GM23338 (cell line): Measurements from ENCODE around the gene LRRC4.

Experiments used
- CREB1 ChIP-seq: fragments of 250-450 bp; sonication (Bioruptor Pico); IDR thresholded peaks from 2 replicates; pipeline ENCODE4 v1.5.0; 2020; ENCODE audit warnings: low read depth, mild to moderate bottlenecking, moderate library complexity
- EZH2 ChIP-seq: fragments of 200-600 bp; sonication (generic); IDR thresholded peaks from one replicate; pipeline ENCODE4 v1.8.0; 2017; ENCODE audit warnings: antibody characterized with exemption, mild to moderate bottlenecking, low read depth; ENCODE audit not compliant: unreplicated experiment
- EZH2phosphoT487 ChIP-seq: fragments of 200-600 bp; sonication (generic); IDR thresholded peaks from one replicate; pipeline ENCODE4 v1.8.1; 2018; ENCODE audit warnings: antibody characterized with exemption; ENCODE audit not compliant: unreplicated experiment
- JUNB ChIP-seq: IDR thresholded peaks from one replicate; pipeline ENCODE4 v1.6.1; 2016; ENCODE audit warnings: antibody characterized with exemption; ENCODE audit not compliant: unreplicated experiment
- POLR2AphosphoS5 ChIP-seq: IDR thresholded peaks from 2 replicates; pipeline ENCODE4 v1.6.1; 2016; ENCODE audit warnings: antibody characterized with exemption, low read depth
- STAT1 ChIP-seq: IDR thresholded peaks from one replicate; pipeline ENCODE4 v1.6.1; 2016; ENCODE audit warnings: antibody characterized with exemption; ENCODE audit not compliant: unreplicated experiment
- ZNF331 ChIP-seq: fragments of 250-450 bp; sonication (Bioruptor Pico); IDR thresholded peaks from 2 replicates; pipeline ENCODE4 v1.5.0; 2020; ENCODE audit warnings: low read depth, mild to moderate bottlenecking, moderate library complexity
- TF ChIP-seq, protein P1 (sequence below): IDR thresholded peaks from one replicate; pipeline ENCODE4 v1.6.1; 2018; ENCODE audit warnings: antibody characterized with exemption; ENCODE audit not compliant: unreplicated experiment
- TF ChIP-seq, protein P2 (sequence below), 2 experiments: fragments of 200-600 bp in 1 of 2; sonication (generic) in 1 of 2; conservative IDR thresholded peaks; 2 replicates each; pipeline versions ENCODE4 v1.5.1 to v1.6.1; 2016 to 2017; ENCODE audit warnings: antibody characterized with exemption in 2 of 2, low read depth in 2 of 2, mild to moderate bottlenecking in 2 of 2, moderate library complexity in 1 of 2
- TF ChIP-seq, protein P3 (sequence below): IDR thresholded peaks from 2 replicates; pipeline ENCODE4 v1.6.1; 2016; ENCODE audit warnings: antibody characterized with exemption

DNA sequence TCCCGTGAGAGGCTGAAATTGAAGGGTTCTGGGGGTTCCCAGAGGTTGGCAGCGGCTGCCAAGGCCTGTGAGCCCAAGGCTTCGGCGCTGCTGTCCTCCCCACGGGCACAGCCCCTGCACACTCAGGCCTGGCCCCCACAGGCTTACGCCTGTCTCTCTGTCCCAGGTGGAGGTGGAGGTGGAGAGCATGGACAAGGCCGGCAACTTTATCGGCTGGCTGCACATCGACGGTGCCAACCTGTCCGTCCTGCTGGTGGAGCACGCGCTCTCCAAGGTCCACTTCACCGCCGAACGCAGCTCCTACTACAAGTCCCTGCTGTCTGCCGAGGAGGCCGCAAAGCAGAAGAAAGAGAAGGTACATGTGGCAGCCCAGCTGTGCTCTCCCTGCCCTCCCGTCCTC, 43.1 kb upstream of the LRRC4 start:
- TF ChIP-seq, protein P1, sequence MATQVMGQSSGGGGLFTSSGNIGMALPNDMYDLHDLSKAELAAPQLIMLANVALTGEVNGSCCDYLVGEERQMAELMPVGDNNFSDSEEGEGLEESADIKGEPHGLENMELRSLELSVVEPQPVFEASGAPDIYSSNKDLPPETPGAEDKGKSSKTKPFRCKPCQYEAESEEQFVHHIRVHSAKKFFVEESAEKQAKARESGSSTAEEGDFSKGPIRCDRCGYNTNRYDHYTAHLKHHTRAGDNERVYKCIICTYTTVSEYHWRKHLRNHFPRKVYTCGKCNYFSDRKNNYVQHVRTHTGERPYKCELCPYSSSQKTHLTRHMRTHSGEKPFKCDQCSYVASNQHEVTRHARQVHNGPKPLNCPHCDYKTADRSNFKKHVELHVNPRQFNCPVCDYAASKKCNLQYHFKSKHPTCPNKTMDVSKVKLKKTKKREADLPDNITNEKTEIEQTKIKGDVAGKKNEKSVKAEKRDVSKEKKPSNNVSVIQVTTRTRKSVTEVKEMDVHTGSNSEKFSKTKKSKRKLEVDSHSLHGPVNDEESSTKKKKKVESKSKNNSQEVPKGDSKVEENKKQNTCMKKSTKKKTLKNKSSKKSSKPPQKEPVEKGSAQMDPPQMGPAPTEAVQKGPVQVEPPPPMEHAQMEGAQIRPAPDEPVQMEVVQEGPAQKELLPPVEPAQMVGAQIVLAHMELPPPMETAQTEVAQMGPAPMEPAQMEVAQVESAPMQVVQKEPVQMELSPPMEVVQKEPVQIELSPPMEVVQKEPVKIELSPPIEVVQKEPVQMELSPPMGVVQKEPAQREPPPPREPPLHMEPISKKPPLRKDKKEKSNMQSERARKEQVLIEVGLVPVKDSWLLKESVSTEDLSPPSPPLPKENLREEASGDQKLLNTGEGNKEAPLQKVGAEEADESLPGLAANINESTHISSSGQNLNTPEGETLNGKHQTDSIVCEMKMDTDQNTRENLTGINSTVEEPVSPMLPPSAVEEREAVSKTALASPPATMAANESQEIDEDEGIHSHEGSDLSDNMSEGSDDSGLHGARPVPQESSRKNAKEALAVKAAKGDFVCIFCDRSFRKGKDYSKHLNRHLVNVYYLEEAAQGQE = no peak
- TF ChIP-seq, protein P2, sequence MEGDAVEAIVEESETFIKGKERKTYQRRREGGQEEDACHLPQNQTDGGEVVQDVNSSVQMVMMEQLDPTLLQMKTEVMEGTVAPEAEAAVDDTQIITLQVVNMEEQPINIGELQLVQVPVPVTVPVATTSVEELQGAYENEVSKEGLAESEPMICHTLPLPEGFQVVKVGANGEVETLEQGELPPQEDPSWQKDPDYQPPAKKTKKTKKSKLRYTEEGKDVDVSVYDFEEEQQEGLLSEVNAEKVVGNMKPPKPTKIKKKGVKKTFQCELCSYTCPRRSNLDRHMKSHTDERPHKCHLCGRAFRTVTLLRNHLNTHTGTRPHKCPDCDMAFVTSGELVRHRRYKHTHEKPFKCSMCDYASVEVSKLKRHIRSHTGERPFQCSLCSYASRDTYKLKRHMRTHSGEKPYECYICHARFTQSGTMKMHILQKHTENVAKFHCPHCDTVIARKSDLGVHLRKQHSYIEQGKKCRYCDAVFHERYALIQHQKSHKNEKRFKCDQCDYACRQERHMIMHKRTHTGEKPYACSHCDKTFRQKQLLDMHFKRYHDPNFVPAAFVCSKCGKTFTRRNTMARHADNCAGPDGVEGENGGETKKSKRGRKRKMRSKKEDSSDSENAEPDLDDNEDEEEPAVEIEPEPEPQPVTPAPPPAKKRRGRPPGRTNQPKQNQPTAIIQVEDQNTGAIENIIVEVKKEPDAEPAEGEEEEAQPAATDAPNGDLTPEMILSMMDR (conservative IDR thresholded peaks at IDR 0.05; ENCODE audit: low read depth in 2 of 2) = no peak
- TF ChIP-seq EZH2phosphoT487 = no peak
- TF ChIP-seq JUNB = no peak
- TF ChIP-seq ZNF331 = no peak
- TF ChIP-seq POLR2AphosphoS5 = no peak
- TF ChIP-seq EZH2 = no peak
- TF ChIP-seq, protein P3, sequence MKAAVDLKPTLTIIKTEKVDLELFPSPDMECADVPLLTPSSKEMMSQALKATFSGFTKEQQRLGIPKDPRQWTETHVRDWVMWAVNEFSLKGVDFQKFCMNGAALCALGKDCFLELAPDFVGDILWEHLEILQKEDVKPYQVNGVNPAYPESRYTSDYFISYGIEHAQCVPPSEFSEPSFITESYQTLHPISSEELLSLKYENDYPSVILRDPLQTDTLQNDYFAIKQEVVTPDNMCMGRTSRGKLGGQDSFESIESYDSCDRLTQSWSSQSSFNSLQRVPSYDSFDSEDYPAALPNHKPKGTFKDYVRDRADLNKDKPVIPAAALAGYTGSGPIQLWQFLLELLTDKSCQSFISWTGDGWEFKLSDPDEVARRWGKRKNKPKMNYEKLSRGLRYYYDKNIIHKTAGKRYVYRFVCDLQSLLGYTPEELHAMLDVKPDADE = no peak
- no peak for TF ChIP-seq CREB1
- TF ChIP-seq STAT1 = no peak
